Lung (tissue), 12 donors: Measurements from ENCODE around the gene SH3PXD2A. TPM values are rescaled to one million over a fixed set of nuclear protein-coding genes. Genes with fewer than 3 reads are reported as not detected.
A peak's percentile ranks its signal among the peaks of the same experiment; 100 is the strongest.

Source experiments
- ATAC-seq: fragments of 200-7000 bp; cut with Tn5 transposase; one replicate; pipeline ENCODE4 v1.9.1; 2020; ENCODE audit warnings: moderate number of reproducible peaks; ENCODE audit not compliant: insufficient read depth, low FRiP score
- DNase-seq, 3 donors: peaks; one replicate each; pipeline ENCODE4 v3.0.0-alpha.2; 2013 to 2017
- H3K27ac ChIP-seq, 2 donors: one replicate each; pipeline ENCODE4 v1.5.1; 2013; ENCODE audit warnings: mild to moderate bottlenecking in 2 of 2, moderate library complexity in 2 of 2, control low read depth in 1 of 2, inconsistent platforms in 1 of 2, low read depth in 1 of 2, low read length in 1 of 2
- H3K27me3 ChIP-seq, 3 donors: one replicate each; pipeline ENCODE4 v1.5.1; 2013; ENCODE audit warnings: low read length in 2 of 3; ENCODE audit not compliant: control insufficient read depth in 3 of 3, insufficient read depth in 3 of 3
- H3K36me3 ChIP-seq, 4 donors: one replicate each; pipeline ENCODE4 v1.5.1; 2013; ENCODE audit warnings: low read length in 4 of 4, mild to moderate bottlenecking in 1 of 4, moderate library complexity in 1 of 4; ENCODE audit not compliant: control insufficient read depth in 4 of 4, insufficient read depth in 4 of 4
- H3K4me1 ChIP-seq, 5 donors: one replicate each; pipeline ENCODE4 v1.5.1; 2013; ENCODE audit warnings: low read length in 5 of 5, mild to moderate bottlenecking in 2 of 5, moderate library complexity in 1 of 5; ENCODE audit not compliant: control insufficient read depth in 5 of 5, insufficient read depth in 5 of 5
- H3K4me3 ChIP-seq: one replicate; pipeline ENCODE4 v1.5.1; 2013; ENCODE audit warnings: mild to moderate bottlenecking, control low read depth, moderate library complexity
- H3K9ac ChIP-seq, 2 donors: one replicate each; pipeline ENCODE4 v1.5.1; 2013; ENCODE audit warnings: low read length in 2 of 2, control low read depth in 1 of 2; ENCODE audit not compliant: insufficient read depth in 1 of 2
- H3K9me3 ChIP-seq, 4 donors: one replicate each; pipeline ENCODE4 v1.5.1; 2013; ENCODE audit warnings: low read length in 3 of 4, mild to moderate bottlenecking in 1 of 4, moderate library complexity in 1 of 4; ENCODE audit not compliant: control insufficient read depth in 4 of 4, insufficient read depth in 3 of 4
- CTCF ChIP-seq: IDR thresholded peaks from 2 replicates; pipeline ENCODE4 v1.5.1; 2012; ENCODE audit warnings: mild to moderate bottlenecking; ENCODE audit errors: control extremely low read depth, extremely low read depth
- WGBS, 2 donors: extraction: QIAGEN DNeasy Blood & Tissue Kit; methylation state at CpG; one replicate each; pipeline ENCODE4 v1.1.7; 2013; 5-methylcytosine and 5-hydroxymethylcytosine counted together
- polyA plus RNA-seq, 2 donors: library from polyadenylated mRNA; stranded (reverse); fragments of 200-250 nt; gene quantifications; one replicate each; pipeline ENCODE4 v1.2.1, GENCODE V29; 2013
- total RNA-seq, 2 donors: library from RNA; depleted of rRNA in 1 of 2; stranded (reverse); fragments of >200 nt in 1 of 2; gene quantifications; one replicate each; pipeline ENCODE4 v1.2.1, GENCODE V29; 2014 to 2021
- donor health status: control.
- donor health status: control.
- donor health status: Bipolar disorder and iron deficiency.
- donor health status: healthy.
- donor health status: DM: yes; HTN: yes; CAD: no.

The SH3PXD2A gene
- total and polyA plus RNA-seq, 4 donors, result 9.9 to 53.2 (median 29.2) TPM

- TF ChIP-seq CTCF, result no peak
- WGBS, 2 donors, result 98% methylated on average over 2 of the region's 2 CpGs
- Histone ChIP-seq H3K36me3 (peaks cover 0 to 21% (median 3%) of the 10 kb centered on the region in 4 donors), H3K27ac (no peak overlapping the region), H3K9me3 (peaks cover 0 to 4% (median 0%) of the 10 kb centered on the region in 4 donors), H3K4me3 (no peak overlapping the region), H3K27me3 (no peaks in the 10 kb centered on the region), H3K9ac (no peak overlapping the region), H3K4me1 (peaks cover 0 to 65% (median 27%) of the 10 kb centered on the region in 5 donors)
- ATAC-seq (no peak), DNase-seq (no peak)
Measured at GRCh38 chr10:103770139-103770538, 85.2 kb downstream of the SH3PXD2A start.

GRCh38 chr10:103769176-103769575 is 86.2 kb downstream of the SH3PXD2A start:
- TF ChIP-seq CTCF, result no peak
- ATAC-seq (no peak), DNase-seq (no peak)
- WGBS, 2 donors, result 91 to 93% methylated on average over 10 of the region's 10 CpGs
- peaks cover 0 to 65% (median 27%) of the 10 kb centered on the region in 5 donors for H3K4me1 ChIP-seq
- H3K9ac ChIP-seq, result no peak overlapping the region
- peaks cover 0 to 19% (median 6%) of the 10 kb centered on the region in 4 donors for H3K36me3 ChIP-seq
- H3K9me3 ChIP-seq, result peaks cover 0 to 3% (median 0%) of the 10 kb centered on the region in 4 donors
- no peaks in the 10 kb centered on the region for H3K27me3 ChIP-seq
- no peak overlapping the region for H3K27ac ChIP-seq
- no peak overlapping the region for H3K4me3 ChIP-seq

GRCh38 chr10:103768345-103768744 is 87.0 kb downstream of the SH3PXD2A start:
- Histone ChIP-seq H3K4me1 (peaks cover 1 to 65% (median 27%) of the 10 kb centered on the region in 5 donors), H3K27me3 (no peaks in the 10 kb centered on the region), H3K27ac (no peak overlapping the region), H3K4me3 (no peak overlapping the region), H3K9ac (peak overlapping the region in 1 of 2 donors; percentile 8), H3K9me3 (no peaks in the 10 kb centered on the region), H3K36me3 (peaks cover 0 to 18% (median 7%) of the 10 kb centered on the region in 4 donors)
- 79 to 87% methylated on average over 11 of the region's 11 CpGs for WGBS, 2 donors
- DNase-seq (no peak), ATAC-seq (no peak)
- TF ChIP-seq CTCF, result no peak

DNA sequence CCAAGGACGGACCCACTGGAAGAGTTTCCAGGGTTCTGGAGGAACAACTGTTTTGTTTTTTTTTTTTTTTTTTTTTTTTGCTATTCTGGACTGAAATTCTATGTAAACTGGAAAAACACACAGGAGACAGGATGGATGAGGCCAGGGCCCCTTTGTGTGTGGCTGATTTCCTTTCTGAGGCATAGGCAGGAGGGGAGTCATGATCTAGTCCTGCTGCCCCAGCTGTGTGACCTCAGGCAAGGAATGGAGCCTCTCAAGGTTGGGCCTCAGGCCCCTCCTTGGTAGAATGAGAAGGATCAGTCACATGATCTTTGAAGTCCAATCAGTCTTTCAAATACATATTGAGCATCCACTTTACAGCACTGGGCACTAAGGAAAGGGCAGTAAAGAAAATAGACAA is 87.6 kb downstream of the SH3PXD2A start:
- WGBS, 2 donors, result 58 to 95% methylated on average over 1 of the region's 1 CpG
- Histone ChIP-seq H3K4me1 (peaks cover 7 to 62% (median 27%) of the 10 kb centered on the region in 5 donors), H3K9ac (no peak overlapping the region), H3K9me3 (no peaks in the 10 kb centered on the region), H3K4me3 (no peak overlapping the region), H3K36me3 (peaks cover 0 to 18% (median 7%) of the 10 kb centered on the region in 4 donors), H3K27ac (no peak overlapping the region), H3K27me3 (no peaks in the 10 kb centered on the region)
- ATAC-seq (no peak), DNase-seq (peak in 1 of 3 donors; percentile 43)
- TF ChIP-seq CTCF, result no peak
